22Rv1 (cell line): Measurements from ENCODE around the gene CAMK2G.

Experiments
- H3K27ac ChIP-seq: fragments of 450-650 bp; 2 replicates; pipeline ENCODE4 v1.5.1; 2017
- CTCF ChIP-seq: fragments of 450-650 bp; IDR thresholded peaks from 2 replicates; pipeline ENCODE4 v1.5.1; 2017; ENCODE audit warnings: mild to moderate bottlenecking
- ZFX ChIP-seq: fragments of 450-650 bp; IDR thresholded peaks from 2 replicates; pipeline ENCODE4 v1.6.1; 2017; ENCODE audit warnings: antibody characterized with exemption, borderline replicate concordance

Gene CAMK2G

GRCh38 chr10:73793456-73793855 is 80.9 kb downstream of the CAMK2G start:
- no peak overlapping the region for H3K27ac ChIP-seq

GRCh38 chr10:73791871-73792400 is 82.4 kb downstream of the CAMK2G start:
- TF ChIP-seq CTCF (no peak), ZFX (no peak)
- no peak overlapping the region for H3K27ac ChIP-seq

More at GRCh38 chr10:73793456-73793855, 80.9 kb downstream of the CAMK2G start:
- TF ChIP-seq CTCF (no peak), ZFX (no peak)

- TF ChIP-seq CTCF (no peak), ZFX (no peak)
- H3K27ac ChIP-seq: no peak overlapping the region
Observed at GRCh38 chr10:73790886-73791625, 83.3 kb downstream of the CAMK2G start.

- H3K27ac ChIP-seq: no peak overlapping the region
- no peak for TF ChIP-seq ZFX
- no peak for TF ChIP-seq CTCF
Observed at GRCh38 chr10:73789659-73790055, 84.7 kb downstream of the CAMK2G start.

- H3K27ac ChIP-seq: no peak overlapping the region
- no peak for TF ChIP-seq ZFX
- no peak for TF ChIP-seq CTCF
Observed at GRCh38 chr10:73788864-73789658, 85.3 kb downstream of the CAMK2G start.

GRCh38 chr10:73787031-73787800 is 87.1 kb downstream of the CAMK2G start:
- H3K27ac ChIP-seq: peak overlapping the region; percentile 86; the same call in 1 of the 2 replicates

- peak overlapping the region; percentile 86 for H3K27ac ChIP-seq
- no peak for TF ChIP-seq CTCF
Observed at GRCh38 chr10:73786512-73786885, 87.9 kb downstream of the CAMK2G start.
